ENCODE measurements around the gene MAPK12.

DNA sequence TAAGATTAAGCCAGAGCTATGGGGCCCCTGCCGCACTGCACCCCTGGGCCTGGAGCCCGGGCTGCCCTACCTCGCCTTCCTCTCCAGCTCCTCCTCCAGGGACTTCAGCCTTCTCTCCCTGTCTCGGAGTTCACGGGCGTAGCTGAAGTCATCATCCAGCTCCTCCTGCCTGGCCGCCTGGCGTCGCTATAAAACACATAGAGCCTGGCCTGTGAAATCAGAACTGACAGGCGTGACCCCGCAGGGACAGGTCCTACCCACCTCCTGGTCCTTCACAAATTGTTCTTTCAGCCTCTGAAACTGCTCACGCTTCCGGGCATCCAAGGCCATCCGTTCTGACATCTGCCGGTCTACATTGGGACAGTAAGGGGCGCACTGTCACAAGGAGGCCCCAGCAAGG is 37.4 kb downstream of the MAPK12 start:
- TF ChIP-seq, protein P1, sequence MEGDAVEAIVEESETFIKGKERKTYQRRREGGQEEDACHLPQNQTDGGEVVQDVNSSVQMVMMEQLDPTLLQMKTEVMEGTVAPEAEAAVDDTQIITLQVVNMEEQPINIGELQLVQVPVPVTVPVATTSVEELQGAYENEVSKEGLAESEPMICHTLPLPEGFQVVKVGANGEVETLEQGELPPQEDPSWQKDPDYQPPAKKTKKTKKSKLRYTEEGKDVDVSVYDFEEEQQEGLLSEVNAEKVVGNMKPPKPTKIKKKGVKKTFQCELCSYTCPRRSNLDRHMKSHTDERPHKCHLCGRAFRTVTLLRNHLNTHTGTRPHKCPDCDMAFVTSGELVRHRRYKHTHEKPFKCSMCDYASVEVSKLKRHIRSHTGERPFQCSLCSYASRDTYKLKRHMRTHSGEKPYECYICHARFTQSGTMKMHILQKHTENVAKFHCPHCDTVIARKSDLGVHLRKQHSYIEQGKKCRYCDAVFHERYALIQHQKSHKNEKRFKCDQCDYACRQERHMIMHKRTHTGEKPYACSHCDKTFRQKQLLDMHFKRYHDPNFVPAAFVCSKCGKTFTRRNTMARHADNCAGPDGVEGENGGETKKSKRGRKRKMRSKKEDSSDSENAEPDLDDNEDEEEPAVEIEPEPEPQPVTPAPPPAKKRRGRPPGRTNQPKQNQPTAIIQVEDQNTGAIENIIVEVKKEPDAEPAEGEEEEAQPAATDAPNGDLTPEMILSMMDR (IDR thresholded peaks at IDR 0.05): no peak
- no peak for TF ChIP-seq POLR2A (IDR thresholded peaks at IDR 0.05)
